ENCODE data around the gene PTPRN2.

- TF ChIP-seq POLR2A (IDR thresholded peaks at IDR 0.05) (no peak), CTCF (IDR thresholded peaks at IDR 0.05) (no peak)
These were observed 474.9 kb downstream of the PTPRN2 start for GRCh38 chr7:158112571-158113320.
